ENCODE results near the gene TNFSF9. TPM values are rescaled to one million over a fixed set of nuclear protein-coding genes. Genes with fewer than 3 reads are reported as not detected.
"Not testable (repeated sequence)": the region's sequence is repeated elsewhere in the genome, so short reads cannot be mapped to it uniquely, and the experiment has no call there.

TNFSF9 gene
- total RNA-seq, 2 donors from 2014 or later, result 0.68 to 3.9 TPM

- Histone ChIP-seq H3K9me3 (ENCODE audit: control insufficient read depth, low read length) (peaks cover 18% of the 10 kb centered on the region), H3K27ac (ENCODE audit: low read depth, low read length) (no peak overlapping the region), H3K4me3 (ENCODE audit: low read length) (no peak overlapping the region), H3K4me1 (ENCODE audit: control insufficient read depth, insufficient read depth, low read length) (no peaks in the 10 kb centered on the region), H3K36me3 (ENCODE audit: control insufficient read depth, insufficient read depth, low read length) (no peaks in the 10 kb centered on the region), H3K27me3 (ENCODE audit: control insufficient read depth, insufficient read depth, low read length, poor library complexity, severe bottlenecking) (no peaks in the 10 kb centered on the region), H3K9ac (ENCODE audit: extremely low read depth, low read length, poor library complexity, severe bottlenecking) (no peak overlapping the region)
- no peak overlapping the region for H3K4me3 Mint-ChIP-seq
- TF ChIP-seq CTCF (conservative IDR thresholded peaks at IDR 0.05), result no peak
- WGBS, 2 experiments (ENCODE audit: insufficient coverage in 1 of 2, insufficient read length in 1 of 2), result 73 to 87% methylated on average over 7 to 11 of the region's 11 CpGs
- H3K27me3 Mint-ChIP-seq (ENCODE audit: insufficient read depth), result no peaks in the 10 kb centered on the region
- H3K4me1 Mint-ChIP-seq, result no peaks in the 10 kb centered on the region
- no peak overlapping the region for H3K27ac Mint-ChIP-seq
- peaks cover 1% of the 10 kb centered on the region for H3K9me3 Mint-ChIP-seq
- DNase-seq, result no peak
- H3K36me3 Mint-ChIP-seq (ENCODE audit: low read depth), result no peaks in the 10 kb centered on the region
These were observed 25.8 kb downstream of the TNFSF9 start for GRCh38 chr19:6556480-6557195.

GRCh38 chr19:6562437-6562836 lies 31.6 kb downstream of the TNFSF9 start:
- H3K27ac Mint-ChIP-seq; H3K4me1 Mint-ChIP-seq; H3K9ac ChIP-seq (ENCODE audit: extremely low read depth, low read length, poor library complexity, severe bottlenecking); H3K27me3 ChIP-seq (ENCODE audit: control insufficient read depth, insufficient read depth, low read length, poor library complexity, severe bottlenecking); H3K36me3 ChIP-seq (ENCODE audit: control insufficient read depth, insufficient read depth, low read length); H3K4me3 ChIP-seq (ENCODE audit: low read length); H3K36me3 Mint-ChIP-seq (ENCODE audit: low read depth); H3K4me1 ChIP-seq (ENCODE audit: control insufficient read depth, insufficient read depth, low read length); H3K27ac ChIP-seq (ENCODE audit: low read depth, low read length); DNase-seq; H3K4me3 Mint-ChIP-seq: not testable (repeated sequence)
- 10 to 50% methylated on average over 1 of the region's 1 CpG for WGBS, 2 experiments (ENCODE audit: insufficient coverage in 1 of 2, insufficient read length in 1 of 2)
- peaks cover 30% of the 10 kb centered on the region for H3K9me3 ChIP-seq (ENCODE audit: control insufficient read depth, low read length)
- peaks cover 41% of the 10 kb centered on the region for H3K9me3 Mint-ChIP-seq
- peaks cover 18% of the 10 kb centered on the region for H3K27me3 Mint-ChIP-seq (ENCODE audit: insufficient read depth)

- Mint-ChIP-seq H3K27me3 (ENCODE audit: insufficient read depth) (peaks cover 26% of the 10 kb centered on the region), H3K4me1 (no peaks in the 10 kb centered on the region), H3K36me3 (ENCODE audit: low read depth) (no peaks in the 10 kb centered on the region), H3K9me3 (peaks cover 51% of the 10 kb centered on the region), H3K27ac (no peak overlapping the region), H3K4me3 (no peak overlapping the region)
- no peaks in the 10 kb centered on the region for H3K4me1 ChIP-seq (ENCODE audit: control insufficient read depth, insufficient read depth, low read length)
- TF ChIP-seq CTCF (conservative IDR thresholded peaks at IDR 0.05), result no peak
- H3K9me3 ChIP-seq (ENCODE audit: control insufficient read depth, low read length), result peaks cover 42% of the 10 kb centered on the region
- H3K4me3 ChIP-seq (ENCODE audit: low read length), result no peak overlapping the region
- no peaks in the 10 kb centered on the region for H3K27me3 ChIP-seq (ENCODE audit: control insufficient read depth, insufficient read depth, low read length, poor library complexity, severe bottlenecking)
- H3K36me3 ChIP-seq (ENCODE audit: control insufficient read depth, insufficient read depth, low read length), result no peaks in the 10 kb centered on the region
- no peak overlapping the region for H3K27ac ChIP-seq (ENCODE audit: low read depth, low read length)
- no peak for DNase-seq
- H3K9ac ChIP-seq (ENCODE audit: extremely low read depth, low read length, poor library complexity, severe bottlenecking), result no peak overlapping the region
- 69 to 71% methylated on average over 2 of the region's 2 CpGs for WGBS, 2 experiments (ENCODE audit: insufficient coverage in 1 of 2, insufficient read length in 1 of 2)
These were observed 33.6 kb downstream of the TNFSF9 start for GRCh38 chr19:6564393-6564792.

GRCh38 chr19:6566727-6567126 lies 35.9 kb downstream of the TNFSF9 start:
- DNase-seq; H3K4me1 Mint-ChIP-seq; H3K27ac ChIP-seq (ENCODE audit: low read depth, low read length); H3K4me3 Mint-ChIP-seq; H3K27me3 ChIP-seq (ENCODE audit: control insufficient read depth, insufficient read depth, low read length, poor library complexity, severe bottlenecking); H3K27ac Mint-ChIP-seq; H3K36me3 ChIP-seq (ENCODE audit: control insufficient read depth, insufficient read depth, low read length); H3K36me3 Mint-ChIP-seq (ENCODE audit: low read depth); H3K9ac ChIP-seq (ENCODE audit: extremely low read depth, low read length, poor library complexity, severe bottlenecking); H3K4me1 ChIP-seq (ENCODE audit: control insufficient read depth, insufficient read depth, low read length); H3K4me3 ChIP-seq (ENCODE audit: low read length): not testable (repeated sequence)
- H3K9me3 Mint-ChIP-seq, result peaks cover 59% of the 10 kb centered on the region
- 42 to 61% methylated on average over 3 of the region's 3 CpGs for WGBS, 2 experiments (ENCODE audit: insufficient coverage in 1 of 2, insufficient read length in 1 of 2)
- peaks cover 59% of the 10 kb centered on the region for H3K9me3 ChIP-seq (ENCODE audit: control insufficient read depth, low read length)
- peaks cover 31% of the 10 kb centered on the region for H3K27me3 Mint-ChIP-seq (ENCODE audit: insufficient read depth)

All from endodermal cell (in vitro differentiated cells).